CD4-positive, alpha-beta T cell treated with Interleukin-4 for 1 hour (primary cell): ENCODE measurements around the gene SNAI3.

Source experiments
- DNase-seq, 2 donors: peaks; one replicate each; pipeline ENCODE4 v3.0.0-alpha.2; 2020 to 2022

The SNAI3 gene

GRCh38 chr16:88686439-88687253 lies at the start of gene SNAI3:
Gene SNAI3 (minus strand): TSS chr16:88686507. CDS start chr16:88686406, 101 bp downstream.
- peak; percentile 81 to 86 for DNase-seq

- DNase-seq, result no peak
Measured at GRCh38 chr16:88736088-88736487, 49.8 kb upstream of the SNAI3 start.

GRCh38 chr16:88735616-88736015 lies 49.3 kb upstream of the SNAI3 start:
- DNase-seq, result no peak

- DNase-seq, result no peak
Measured at GRCh38 chr16:88735121-88735520, 48.8 kb upstream of the SNAI3 start.

- no peak for DNase-seq
Measured at GRCh38 chr16:88734361-88734728, 48.0 kb upstream of the SNAI3 start.

GRCh38 chr16:88733630-88734360 lies 47.5 kb upstream of the SNAI3 start:
- DNase-seq, result no peak

- no peak for DNase-seq
Measured at GRCh38 chr16:88732961-88733294, 46.6 kb upstream of the SNAI3 start.

GRCh38 chr16:88732172-88732960 lies 46.1 kb upstream of the SNAI3 start:
- no peak for DNase-seq

GRCh38 chr16:88731699-88732098 lies 45.4 kb upstream of the SNAI3 start:
- DNase-seq, result no peak

GRCh38 chr16:88730632-88731607 lies 44.6 kb upstream of the SNAI3 start:
- no peak for DNase-seq

- DNase-seq, result no peak
Measured at GRCh38 chr16:88727871-88728270, 41.6 kb upstream of the SNAI3 start.

- DNase-seq, result no peak
Measured at GRCh38 chr16:88726981-88727380, 40.7 kb upstream of the SNAI3 start.

- no peak for DNase-seq
Measured at GRCh38 chr16:88726408-88726749, 40.1 kb upstream of the SNAI3 start.

GRCh38 chr16:88725609-88726407 lies 39.5 kb upstream of the SNAI3 start:
- no peak for DNase-seq

- DNase-seq, result no peak
Measured at GRCh38 chr16:88724855-88725555, 38.7 kb upstream of the SNAI3 start.

GRCh38 chr16:88723911-88724310 lies 37.6 kb upstream of the SNAI3 start:
- no peak for DNase-seq

- no peak for DNase-seq
Measured at GRCh38 chr16:88723507-88723887, 37.2 kb upstream of the SNAI3 start.

GRCh38 chr16:88722784-88723506 lies 36.6 kb upstream of the SNAI3 start:
- DNase-seq, result no peak

GRCh38 chr16:88721815-88722755 lies 35.8 kb upstream of the SNAI3 start:
- no peak for DNase-seq
